ENCODE measurements around the gene SLC8A1.

The SLC8A1 gene

DNA sequence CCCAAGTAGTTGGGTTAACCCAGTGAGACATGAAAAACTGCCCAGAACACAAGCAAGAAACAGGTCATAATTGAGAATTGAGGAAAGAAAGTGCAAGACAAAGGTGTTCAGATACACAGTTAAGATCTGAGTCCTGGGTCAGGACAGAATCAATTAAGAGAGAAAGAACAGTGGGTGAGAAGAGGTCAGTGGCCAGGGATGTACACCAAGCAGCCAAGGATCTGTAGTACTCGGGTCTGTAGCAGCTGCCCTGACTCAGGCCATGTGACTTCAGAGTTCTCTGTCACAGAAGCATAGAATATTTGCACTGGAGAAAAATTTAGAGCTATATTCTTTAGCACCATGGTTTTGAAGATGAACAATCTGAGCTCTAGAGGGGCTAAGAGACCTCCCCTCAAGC lies 141.6 kb downstream of the SLC8A1 start:
- no peak for DNase-seq (ENCODE audit: low spot score)

DNA sequence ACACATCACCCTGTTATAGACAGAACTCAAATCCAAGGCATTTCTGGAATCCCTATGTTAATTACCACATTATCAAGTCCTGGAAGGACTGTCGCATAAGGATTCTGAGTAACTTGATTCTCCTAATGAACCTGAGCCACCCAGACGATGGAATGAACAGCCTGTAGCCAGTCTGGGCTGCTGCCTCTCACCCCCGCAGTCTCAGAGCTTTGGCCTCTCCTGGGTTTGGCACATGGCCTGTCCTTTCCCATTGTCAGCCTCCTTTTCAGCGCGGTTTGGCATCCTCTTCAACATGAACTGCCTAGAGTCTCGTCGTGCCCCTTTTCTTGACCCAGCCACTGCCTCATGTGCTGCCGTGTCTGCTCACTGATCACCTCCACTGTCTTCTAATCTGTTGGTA lies 147.6 kb downstream of the SLC8A1 start:
- DNase-seq (ENCODE audit: low spot score), result peak; percentile 30

DNA sequence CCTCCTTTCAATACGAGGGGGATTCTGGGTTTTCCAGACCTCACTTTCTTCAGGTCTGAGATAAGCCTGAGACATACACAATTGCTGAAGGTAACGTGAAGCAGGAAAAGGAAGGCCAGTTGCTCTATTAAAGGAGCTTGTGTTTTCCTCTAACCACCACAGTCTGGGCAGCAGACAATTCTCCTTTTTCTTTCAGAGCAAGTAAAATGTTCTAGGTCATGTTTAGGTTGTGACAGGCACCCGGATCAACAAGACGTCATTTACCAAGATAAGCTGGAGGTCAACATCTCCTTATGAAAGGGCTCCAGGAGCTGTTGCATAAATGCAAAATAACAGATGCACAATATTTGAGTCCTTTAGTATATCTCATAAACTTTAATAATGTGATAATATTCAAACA lies 148.1 kb downstream of the SLC8A1 start:
- no peak for DNase-seq (ENCODE audit: low spot score)

DNA sequence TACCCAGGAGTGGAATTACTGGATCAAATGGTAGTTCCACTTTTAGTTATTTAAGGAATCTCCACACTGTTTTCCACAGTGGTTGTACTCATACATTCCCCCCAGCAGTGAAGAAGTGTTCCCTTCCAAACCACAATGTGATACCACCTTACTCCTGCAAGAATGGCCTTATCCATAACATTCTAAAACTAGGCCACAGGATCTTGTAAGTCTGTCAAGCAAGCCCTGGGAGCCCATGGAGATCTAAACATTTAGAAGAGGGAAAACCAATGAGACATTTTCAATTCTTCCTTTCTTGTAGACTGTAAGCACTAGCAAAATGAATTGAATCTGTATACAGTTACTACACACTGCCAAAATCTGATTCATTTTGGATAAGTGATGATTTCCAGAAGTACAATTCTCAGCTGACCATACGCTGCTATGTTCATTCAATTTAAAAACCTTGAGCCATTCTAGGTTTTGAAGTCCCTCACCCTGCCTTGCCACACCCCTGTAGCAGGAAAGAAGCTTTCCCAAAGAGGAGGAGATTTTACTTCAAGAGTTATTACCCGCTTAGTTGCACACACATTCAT lies 149.1 kb downstream of the SLC8A1 start:
- DNase-seq (ENCODE audit: low spot score), result no peak

DNA sequence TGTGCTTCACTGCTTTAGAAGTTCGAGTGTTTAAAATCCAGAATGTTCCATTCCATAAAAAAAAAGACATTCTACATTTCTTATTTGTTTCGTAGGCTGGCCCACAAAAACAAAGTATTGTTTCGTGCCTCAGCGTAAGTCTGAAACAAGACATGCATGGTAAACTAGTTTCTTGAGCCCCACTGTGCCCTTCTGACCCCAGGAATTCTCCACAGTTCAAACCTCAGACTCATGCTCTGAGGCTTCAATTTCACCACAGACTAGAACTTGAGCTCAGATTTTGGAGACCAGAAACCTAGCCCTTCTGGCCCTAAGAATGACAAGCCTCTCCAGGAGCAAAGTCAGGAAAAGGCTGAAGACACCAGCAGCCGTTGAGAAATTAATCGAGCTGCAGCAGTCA lies 151.5 kb downstream of the SLC8A1 start:
- no peak for DNase-seq (ENCODE audit: low spot score)

DNA sequence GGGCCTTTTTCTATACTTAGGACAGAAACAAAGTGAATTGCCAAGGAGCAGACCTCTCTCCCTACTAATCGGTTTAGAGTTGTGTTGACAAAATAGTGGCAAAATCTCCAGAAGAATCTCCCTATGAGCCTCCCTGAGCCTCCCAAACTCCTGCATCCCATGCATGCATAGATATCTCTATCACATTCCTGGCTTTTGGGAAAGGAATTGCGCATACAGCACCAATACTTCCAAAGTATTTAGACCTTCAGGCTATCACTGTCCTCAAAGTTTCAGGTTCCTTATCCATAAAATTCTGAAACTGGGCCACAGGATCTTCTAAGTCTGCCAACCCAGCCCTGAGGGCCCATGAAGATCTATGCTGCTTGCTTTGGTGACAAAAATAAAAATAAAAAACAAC lies 152.1 kb downstream of the SLC8A1 start:
- DNase-seq (ENCODE audit: low spot score), result no peak

DNA sequence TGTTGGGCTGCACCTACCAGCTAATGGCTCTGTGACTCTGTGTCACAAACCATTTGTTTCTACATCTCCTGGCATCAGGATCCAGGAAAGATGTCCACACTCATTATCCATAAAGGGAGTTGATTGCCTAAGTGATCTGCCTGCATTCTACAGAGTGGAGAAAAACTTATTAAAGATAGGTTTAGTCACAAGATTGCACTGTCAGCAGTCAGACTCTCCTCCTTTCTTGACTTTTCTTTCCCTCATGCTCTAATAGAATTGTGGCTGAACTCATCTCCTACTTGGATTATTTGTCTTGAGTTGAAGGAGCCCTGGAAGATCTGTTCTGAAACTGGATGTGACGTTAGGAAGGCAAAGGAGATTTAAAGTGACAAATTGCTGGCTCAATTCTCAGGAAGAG lies 152.7 kb downstream of the SLC8A1 start:
- no peak for DNase-seq (ENCODE audit: low spot score)

DNA sequence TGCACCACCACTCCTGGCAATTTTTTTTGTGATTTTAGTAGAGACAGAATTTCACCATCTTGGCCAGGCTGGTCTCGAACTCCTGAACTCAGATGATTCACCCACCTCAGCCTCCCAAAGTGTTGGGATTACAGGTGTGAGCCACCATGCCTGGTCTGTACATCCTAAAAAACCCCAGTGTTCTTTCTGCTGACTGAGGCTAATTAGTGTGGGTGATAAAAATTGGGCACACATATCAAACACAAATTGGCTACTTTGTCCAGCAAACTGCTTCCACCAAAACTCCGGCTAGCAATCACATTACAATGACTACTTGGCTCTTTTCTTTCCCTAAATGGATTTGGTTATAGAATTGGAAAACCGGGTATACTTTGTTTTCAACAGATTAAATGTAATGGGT lies 153.9 kb downstream of the SLC8A1 start:
- no peak for DNase-seq (ENCODE audit: low spot score)

DNA sequence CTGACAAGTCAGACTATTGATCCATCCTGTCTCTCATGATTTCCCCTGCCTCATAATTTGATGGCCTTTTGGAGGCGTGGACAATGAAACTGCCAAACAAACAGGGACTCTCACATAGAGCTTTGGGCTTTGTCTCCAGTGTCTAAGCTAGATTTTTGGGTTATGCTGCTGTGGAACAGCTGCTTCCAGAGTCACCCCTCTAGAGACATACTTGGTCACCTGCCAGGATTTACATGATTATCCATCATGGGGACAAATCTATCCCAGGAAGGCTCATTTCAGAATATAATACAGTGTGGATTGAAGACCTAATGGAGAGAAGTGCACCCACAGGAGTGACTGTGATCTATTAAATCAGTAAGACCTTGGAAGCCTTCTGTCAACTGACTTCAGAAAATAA lies 159.6 kb downstream of the SLC8A1 start:
- DNase-seq (ENCODE audit: low spot score), result no peak

DNA sequence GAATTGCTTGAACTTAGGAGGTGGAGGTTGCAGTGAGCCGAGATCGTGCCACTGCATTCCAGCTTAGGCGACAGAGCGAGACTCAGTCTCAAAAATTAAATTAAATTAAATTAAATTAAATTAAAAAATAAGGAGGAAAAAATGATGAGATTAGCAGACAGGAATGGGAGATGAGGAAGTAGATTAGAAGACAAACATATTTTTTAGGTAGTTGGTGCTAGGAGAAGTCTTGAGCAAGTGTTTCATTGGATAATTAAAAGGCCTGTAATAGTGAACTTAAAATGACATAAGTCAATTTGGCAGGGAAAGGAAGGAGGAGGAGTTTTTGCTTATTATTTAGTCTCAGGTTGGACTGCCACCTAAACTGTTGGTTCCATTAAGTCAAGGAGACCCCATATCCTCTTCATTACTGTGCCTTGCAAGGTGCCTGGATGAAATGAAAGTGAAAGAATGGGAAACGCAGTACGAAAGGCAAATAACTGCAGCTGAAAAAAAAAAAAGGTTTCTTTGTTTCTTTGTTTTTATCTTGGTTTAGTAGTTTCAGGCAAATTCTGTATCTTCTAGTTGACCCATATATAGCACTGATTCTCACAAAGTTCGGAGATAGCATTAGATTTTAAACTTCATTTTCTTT lies 162.0 kb downstream of the SLC8A1 start:
- DNase-seq (ENCODE audit: low spot score), result no peak

DNA sequence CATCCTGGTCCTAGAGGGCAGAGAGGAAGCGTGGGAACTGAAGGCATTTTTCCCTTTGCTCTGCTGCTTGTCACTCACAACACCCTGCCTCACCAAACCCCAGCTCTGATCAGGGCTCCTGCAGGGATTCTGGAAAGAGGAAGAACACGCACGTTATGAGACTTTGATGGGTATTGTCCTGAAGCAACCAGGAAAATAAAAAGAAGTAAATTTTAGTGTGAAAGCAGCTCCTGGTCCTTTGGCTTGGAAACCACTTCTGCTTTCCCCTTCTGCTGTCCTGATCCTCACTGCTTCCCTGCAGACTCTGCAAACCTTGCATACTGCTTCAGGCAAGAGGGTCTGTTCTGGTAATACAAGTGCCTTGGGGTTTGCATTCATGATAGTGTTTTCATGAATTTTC lies 164.1 kb downstream of the SLC8A1 start:
- DNase-seq (ENCODE audit: low spot score), result no peak

DNA sequence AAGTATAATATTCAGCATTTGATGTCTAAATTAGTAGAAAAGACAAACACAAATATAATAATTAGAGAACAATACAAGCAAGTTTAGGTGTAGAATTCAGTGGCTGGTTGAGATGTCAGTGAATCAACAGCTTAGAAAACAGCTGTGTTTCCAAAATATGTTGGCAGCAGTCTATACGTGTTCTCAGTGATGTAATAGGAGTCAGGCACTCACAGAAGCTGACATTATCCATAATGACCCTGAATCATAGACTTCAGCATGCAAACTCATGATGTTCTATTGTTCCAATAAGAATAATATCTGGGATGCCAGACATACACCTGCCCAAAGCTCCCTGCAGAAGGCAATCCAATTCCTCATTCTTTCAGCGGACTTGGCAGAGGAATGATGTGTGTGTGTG lies 164.7 kb downstream of the SLC8A1 start:
- DNase-seq (ENCODE audit: low spot score), result no peak

DNA sequence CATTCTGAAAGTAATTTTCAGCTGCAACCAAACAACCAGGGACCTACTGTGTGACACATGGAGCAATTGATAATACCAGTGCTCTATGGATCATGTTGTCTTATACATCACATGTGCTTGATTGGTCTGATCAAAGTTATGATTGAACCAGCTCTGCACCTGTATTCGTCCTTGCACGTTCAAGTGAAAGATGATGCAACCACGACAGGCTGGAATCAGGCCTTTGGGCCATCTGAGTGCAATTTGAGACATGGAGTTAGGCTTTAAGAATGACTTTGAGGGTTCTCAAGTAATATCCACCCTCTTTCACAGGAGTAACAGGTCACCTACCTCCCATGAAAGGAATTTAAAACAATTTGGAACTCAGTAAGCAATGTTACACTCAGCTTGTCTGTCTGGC lies 165.2 kb downstream of the SLC8A1 start:
- DNase-seq (ENCODE audit: low spot score), result no peak

DNA sequence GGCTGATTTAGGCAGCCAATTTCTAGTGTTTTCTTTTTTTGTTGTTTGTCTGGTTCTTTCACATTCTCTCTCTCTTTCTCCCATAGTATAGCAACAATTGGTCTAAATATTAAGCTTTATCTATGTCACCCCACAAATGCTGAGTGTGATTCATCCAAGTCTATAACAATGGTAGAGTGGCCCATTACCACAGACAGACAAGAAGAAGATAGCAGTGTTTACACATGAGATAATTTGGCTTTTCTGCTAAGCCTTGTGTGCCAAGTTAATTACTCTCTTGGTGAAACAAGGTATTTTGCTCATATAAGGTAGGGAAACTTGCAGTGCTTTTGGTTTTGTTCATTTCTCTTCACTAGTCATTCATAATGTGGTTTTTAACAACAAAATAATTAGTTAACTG lies 166.5 kb downstream of the SLC8A1 start:
- no peak for DNase-seq (ENCODE audit: low spot score)

DNA sequence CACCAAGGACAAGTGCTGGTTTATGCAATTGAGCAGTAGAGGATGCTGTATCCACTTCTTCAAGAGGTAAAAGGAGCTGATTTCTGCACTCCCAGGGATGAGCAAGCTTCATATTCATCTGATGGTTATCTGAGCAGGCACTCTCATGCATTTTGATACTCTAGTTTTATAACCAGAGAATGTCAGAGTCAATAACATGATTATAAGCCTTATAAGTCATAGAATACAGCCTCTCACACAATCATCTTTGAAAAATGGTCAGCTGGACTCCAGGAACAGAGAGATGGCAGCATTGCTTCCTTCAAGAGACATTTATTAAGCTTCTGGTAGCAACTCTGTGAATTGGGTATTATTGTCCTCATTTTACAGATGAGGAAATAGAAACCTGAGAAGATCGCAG lies 167.1 kb downstream of the SLC8A1 start:
- DNase-seq (ENCODE audit: low spot score), result no peak

DNA sequence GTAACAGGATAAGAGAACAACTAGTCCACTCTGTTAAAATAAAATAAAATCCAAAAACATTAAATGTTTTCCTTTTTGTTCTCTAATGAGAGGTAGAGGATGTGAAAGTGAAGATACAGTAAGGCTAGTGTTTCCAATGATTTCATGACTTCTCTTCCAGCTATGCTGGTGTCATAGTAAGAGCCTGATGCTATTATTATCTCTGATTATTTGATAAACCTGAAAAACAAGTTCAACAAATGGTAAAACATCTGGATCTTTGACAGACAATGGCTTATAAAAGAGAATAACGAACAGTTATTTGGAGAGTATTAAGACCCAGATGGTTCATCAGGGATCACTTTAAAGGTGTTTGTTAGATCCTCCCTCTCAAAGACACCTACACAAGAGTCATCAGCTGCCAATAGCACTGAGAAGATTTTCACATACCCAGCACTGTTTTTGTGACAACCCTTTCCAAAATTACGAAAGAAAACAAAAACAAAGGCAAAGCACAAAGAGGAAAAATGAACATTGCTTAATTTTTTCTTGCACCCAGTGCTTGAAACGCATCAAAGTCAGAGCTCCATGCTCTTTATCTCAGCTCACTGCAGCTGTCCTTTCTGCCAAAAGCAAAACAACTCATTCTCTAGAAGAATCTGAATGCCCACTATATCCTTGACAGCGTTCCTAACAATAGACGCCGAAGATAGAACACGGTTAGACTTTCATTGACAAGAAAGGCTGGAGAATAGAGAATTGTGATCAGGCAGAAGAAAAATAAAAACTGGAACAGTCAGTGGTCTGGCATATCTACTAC lies 168.6 kb downstream of the SLC8A1 start:
- no peak for DNase-seq (ENCODE audit: low spot score)

DNA sequence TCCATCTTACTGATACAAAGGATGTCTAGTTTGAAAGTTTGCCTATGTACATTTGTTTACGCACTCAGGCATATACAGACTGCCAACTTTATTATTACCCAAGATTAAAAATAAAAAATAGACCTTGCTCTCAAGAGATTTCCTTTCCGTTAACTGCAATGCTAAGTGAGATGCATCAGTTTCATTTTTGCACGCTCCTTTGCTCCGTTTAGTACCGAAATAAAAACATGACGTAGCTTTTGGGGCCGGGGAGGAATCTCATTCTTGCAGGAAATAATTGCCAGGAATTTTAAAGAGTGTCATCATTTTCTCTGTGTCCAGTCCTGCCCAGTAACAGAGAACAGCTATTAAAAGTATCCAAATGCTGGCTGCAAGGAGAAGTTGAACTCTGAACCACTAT lies 169.5 kb downstream of the SLC8A1 start:
- no peak for DNase-seq (ENCODE audit: low spot score)

DNA sequence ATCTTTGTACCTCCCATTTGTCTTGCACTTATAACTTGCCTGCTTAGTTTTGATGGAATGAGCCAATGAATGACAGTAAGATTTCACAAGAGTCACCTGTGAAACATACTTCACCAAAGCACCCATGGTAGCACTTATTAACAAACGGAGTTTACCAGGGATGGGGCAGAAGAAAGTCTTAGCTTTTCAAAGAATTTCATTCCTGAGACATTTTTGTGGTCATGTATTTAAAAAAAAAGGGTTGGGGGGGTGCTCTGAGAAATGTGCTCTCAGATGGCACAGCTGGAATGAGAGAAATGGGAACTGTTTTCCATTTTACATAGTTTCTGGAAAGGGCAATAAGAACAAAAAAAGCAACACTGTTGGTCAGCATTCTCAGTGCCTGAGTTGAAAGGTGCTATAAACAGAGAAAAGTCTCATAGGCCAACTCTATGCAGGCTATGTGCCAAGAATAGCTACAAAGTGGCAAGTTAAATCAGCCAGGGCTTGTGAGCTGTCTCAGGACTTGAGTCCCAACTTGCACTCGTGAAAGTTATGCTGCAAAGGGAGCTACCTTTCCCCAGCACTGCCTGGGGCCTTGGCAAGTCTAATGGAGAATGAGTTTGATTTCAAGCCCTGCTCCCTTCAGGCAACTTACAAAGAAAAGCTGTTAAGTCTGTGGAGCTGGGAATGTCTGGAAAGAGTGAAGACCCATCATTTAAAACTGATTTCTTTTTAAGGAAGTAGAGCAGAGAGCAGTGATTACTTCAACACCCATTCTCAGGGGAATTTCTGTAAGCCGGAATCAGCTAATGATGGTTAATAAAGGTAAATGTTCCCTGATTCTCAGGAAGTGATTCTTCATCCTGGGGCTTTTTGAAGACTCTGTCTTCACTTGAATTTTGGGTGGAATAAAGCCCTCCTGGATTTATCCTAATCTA lies 170.6 kb downstream of the SLC8A1 start:
- no peak for DNase-seq (ENCODE audit: low spot score)

DNA sequence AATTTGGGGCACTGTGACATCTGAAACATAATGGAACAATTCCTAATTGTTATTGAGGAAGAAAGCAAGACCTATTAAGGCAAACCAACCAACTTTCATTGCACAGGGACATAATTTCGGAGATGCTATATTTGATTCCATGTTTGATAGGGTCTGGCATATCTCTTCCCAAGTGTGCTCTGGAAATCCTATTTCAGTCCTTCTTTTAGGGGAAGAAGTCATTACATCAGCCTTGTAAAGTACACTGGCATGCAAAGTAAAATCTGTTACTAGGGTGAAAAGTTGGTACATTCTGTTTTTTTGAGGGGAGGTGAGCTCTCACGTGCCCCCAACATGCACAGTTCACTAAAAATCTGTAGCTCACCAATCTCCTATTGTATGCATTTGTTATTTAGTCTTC lies 172.4 kb downstream of the SLC8A1 start:
- DNase-seq (ENCODE audit: low spot score), result no peak

DNA sequence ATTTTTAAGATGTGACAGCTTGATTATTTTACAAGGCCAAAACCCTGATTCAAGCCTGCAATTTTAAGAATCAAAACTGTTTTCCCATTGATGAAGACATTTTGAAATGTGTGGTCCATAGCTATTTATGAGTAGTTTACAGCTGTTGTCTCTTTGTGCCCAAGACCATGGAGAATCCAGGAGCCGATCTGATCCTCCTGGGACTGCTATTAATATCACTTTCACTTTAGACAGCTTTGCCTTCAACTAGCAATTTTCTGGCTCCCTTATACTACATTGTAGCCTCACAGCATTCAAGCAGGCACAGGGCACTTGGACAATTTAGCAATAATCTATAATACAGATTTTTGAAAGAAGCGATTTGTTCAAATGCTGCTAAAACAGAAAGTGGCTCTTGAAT lies 172.9 kb downstream of the SLC8A1 start:
- no peak for DNase-seq (ENCODE audit: low spot score)

DNA sequence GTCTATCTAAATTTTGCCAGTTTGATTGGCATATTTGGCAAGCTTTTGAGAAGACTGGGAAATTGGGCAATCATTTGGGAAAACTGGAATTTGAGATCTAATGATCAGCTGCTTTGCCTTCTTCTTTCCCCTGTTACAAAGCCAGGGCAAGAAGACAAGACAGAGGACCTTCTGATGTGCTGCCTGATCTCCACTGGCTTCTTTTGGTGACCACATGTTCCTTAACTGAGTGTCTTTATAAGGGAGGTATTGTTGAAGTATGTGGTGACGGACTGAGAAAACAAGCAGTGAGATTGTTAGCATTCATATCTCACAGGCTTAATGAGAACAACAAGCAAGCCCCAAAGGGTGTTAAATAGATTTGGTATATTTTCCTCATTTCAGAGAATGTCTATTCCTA lies 175.8 kb downstream of the SLC8A1 start:
- DNase-seq (ENCODE audit: low spot score), result no peak

DNA sequence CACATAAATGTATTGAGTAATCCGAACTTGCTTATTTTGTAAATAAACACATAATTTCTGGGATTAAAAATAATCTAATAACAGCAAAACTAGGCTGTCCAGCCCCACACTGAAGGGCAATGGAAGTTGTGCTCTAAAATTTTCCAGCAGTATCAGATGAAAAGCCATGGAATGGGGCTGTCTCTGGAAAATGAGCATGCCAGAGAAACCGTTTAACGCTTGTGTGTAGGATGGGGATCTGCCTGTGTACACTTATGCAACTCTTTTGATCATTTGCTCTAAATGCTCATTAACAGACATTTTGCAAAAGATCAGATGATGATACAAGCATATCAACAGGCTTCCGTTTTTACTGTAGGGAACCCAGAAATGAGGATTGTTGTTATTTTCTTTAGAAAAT lies 177.6 kb downstream of the SLC8A1 start:
- peak; percentile 53 for DNase-seq (ENCODE audit: low spot score)
